Fibroblast of skin of left biceps (primary cell): ENCODE results near the gene LAMA3.

Experiments
- DNase-seq, 2 experiments: peaks; one replicate each; pipeline ENCODE4 v3.0.0-alpha.2; 2013; ENCODE audit warnings: low read depth in 2 of 2

LAMA3 gene

GRCh38 chr18:23969664-23970063 lies 280.4 kb downstream of the LAMA3 start:
- no peak for DNase-seq

- no peak for DNase-seq
These were observed 281.2 kb downstream of the LAMA3 start for GRCh38 chr18:23970161-23971096.

GRCh38 chr18:23971097-23971440 lies 281.8 kb downstream of the LAMA3 start:
- DNase-seq: no peak

DNA sequence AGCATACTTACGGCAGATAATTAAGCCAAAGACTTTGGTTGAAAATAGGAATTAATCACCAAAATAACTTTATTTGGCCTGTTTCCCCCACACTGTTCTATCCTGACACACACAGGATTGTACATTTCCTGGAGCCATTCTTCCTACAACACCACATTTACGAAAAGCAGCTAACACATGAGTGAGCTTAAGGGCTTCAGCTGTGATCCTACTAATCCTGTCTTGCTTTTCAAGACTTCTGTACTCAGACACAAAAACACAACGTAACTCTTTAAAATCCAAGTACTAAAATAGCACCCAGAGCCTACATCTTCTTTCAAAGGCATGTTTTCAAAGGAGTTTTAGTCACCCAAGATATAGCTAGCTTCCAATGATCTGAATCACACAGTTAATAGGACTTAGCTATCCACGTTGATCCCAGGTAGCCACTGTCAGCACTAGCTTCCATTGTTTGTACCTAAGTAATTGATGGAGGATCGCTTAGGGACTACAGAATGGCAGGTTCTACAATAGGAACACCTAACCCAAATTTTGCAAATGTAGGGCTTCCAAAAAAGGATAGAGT lies 282.5 kb downstream of the LAMA3 start:
- DNase-seq: no peak

DNA sequence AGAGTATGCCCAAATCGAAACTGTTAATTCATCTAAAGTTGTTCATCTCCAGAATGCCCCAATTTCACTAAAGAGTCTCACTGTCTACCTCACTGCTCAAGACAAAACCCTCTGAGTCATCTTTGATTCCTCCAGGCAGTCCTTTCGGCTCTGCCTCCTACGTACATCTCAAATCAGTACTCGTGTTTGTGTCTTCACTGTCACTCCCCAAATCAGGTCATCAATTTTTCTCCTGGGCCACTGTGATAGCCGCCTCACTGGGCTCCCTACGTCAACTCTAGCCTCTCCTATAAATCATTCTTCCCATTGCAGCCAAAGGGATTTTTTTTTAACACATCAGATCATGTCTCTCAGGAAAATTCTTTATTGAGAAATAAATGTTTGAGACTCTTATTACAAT lies 283.2 kb downstream of the LAMA3 start:
- DNase-seq: no peak

- no peak for DNase-seq
These were observed 287.9 kb downstream of the LAMA3 start for GRCh38 chr18:23977103-23977502.

GRCh38 chr18:23977719-23978483 lies 288.6 kb downstream of the LAMA3 start:
- no peak for DNase-seq

- no peak for DNase-seq
These were observed 292.2 kb downstream of the LAMA3 start for GRCh38 chr18:23981369-23981980.

GRCh38 chr18:23982155-23983079 lies 293.2 kb downstream of the LAMA3 start:
- DNase-seq: no peak

DNA sequence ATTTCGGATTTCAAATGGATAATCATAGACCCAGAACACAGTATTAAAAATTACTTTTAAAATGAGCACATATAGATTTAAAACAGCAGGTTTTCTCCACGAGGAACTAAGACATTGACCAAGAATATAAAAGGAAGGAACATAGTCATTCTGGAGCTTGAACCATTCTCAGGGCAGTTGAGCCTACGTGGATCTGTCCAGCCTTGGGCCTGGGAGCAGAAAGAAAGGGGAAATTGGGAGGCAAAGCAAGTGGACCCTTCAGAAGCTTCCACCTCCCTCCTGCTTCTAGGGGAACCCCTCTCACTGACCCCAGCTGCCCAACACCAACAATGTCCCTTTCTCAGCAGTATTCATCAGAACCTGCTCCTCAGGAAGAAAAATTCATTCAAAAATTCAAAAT lies 293.9 kb downstream of the LAMA3 start:
- DNase-seq: no peak

DNA sequence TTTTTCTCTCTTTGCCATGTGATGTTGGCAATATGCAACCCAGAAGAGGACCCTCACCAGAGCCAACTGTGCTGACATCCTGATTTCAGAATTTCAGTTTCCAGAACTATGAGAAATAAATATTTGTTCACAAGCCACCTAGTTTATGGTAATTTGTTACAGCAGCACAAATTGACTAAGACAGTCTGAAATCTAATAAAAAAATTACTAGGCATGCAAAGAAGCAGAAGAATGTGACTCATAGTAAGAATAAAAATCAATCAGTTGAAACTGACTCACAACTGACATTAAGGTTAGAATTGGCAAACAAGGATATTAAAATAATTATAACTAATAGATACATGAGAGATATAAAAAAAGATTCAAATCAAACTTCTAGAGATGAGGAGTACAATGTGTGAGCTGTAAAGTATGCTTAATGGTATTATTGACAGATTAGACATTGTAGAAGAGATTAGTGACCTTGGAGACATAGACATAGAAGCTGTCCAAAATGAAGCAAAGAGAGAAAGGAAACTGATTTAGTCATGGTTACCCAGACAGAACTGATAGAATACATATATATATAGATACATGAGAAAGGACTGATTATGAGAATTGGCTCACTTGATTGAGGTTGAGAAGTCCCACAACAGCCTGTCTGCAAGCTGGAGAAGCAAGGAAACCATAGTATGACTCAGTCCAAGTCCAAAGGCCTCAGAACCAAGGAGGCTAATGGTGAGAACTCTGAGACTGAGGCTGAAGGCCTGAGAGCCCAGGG lies 297.5 kb downstream of the LAMA3 start:
- DNase-seq: no peak

DNA sequence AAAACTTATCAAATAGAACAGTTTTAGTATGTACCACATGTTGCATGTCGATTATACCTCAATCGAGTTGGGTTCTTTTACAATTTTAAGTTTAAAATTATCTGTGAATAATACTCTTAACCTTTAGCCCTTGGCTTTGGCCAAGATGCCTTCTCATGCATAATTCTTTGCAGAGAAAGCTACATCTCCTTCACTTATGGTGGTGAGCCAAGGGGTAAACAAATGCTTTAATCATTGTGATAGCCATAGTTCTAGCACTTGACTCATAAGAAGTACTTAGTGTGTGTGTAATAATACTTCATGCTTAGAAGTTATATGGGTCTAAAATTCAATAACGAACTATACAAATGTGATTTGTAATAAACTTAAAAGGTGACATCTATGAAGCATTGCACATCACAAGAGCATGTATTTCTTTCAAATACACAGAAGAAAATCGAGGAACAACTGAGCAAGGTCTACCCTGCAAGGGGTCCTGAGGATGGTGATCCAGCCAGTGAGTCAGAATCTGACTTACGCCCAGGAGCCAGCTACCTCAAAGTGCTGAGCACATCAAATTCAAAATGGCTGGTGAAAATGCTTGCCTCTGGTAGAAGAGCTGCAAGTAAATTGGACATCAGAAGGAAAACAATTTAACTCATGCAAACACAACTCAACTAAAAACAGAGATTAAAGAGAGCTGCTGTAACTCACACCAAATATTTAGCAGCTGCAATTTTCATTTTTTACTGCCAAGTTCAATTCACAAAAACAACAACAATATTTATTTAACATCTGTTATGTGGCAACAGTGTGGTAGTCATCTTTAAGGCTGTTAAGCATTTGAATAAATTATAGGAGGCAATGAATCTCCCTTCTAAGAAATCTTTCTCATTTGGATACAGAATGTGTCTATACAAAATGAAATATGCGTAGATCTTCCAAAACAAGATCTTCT lies 301.5 kb downstream of the LAMA3 start:
- DNase-seq: no peak

DNA sequence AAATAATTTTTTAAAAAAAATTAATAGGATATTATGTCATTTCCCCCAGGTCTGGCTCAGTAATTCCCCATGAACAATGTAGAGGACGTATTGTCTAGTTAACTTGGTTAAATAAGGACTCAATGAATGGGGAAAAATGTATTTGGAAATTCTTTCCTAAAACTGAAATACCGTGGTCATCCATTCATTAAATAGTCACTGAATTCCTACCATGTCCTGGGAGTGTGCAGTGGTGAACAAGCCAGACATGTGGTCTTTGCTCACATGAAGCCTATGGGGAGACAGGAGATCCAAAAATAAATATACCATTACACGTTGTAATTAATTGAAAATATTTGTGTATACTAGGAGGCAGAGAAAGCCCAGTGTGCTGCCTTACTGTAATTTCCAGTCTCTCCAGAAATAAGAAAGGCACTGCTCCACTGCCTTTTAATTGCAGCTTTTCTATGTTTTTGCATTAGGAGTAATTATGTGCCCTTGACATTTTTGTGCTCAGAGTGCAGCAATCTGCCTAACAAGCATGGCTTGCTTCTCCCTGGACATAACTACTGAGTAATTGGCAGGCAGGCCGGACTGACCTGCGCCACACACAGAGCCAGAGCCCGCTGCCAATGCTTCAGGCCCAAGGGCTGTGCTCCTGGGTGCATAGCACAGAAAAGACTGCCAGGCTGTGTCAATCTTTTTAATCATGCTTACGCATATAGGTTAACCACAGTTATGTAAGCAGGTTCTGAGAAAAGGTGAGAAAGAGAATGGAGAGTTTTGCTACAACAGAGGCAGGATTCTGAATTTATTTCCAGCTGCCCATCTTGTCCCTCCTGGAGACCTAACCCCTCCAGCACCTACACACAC lies 303.1 kb downstream of the LAMA3 start:
- DNase-seq: no peak

DNA sequence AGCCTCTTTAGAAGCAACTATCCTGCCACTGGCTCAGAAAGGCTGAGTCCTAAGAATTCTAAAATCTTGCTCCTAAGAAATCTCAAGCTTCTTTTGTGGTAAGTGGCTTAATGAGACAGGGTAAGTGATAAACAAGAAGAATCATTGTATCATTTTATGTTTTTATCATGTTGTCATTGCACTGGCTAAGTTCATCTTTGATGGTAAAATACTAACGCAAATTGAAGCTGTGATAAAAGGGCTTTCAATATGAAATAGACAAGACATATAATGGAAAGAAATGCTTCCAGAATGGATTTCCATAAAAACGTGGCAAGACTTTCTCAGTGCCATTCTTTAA lies 303.7 kb downstream of the LAMA3 start:
- no peak for DNase-seq

DNA sequence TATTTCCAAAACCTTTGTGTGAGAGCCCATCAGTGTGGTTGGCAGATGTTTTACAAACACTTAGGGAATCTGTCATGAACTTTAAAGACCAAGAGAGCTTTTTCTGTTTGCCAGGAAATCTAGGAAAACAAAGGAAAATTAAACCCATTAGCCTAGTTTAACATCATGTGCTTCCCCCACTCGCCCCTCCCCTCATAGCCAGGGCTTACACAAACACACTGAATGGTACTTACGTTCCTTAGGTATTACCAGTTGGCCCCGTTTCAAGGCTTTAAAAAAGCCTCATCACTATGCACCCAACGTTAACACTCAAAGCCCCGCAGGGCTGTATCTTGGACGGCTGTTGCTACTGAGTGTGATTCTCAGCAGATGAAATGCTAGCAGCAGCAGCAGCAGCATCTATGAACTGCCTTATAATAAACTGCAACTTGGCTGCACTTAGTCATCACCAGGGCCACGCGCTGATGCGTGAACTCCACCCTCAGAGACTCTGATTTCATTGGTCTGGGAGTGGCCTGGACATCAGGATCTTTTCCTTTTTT lies 305.2 kb downstream of the LAMA3 start:
- DNase-seq: peak; percentile 70 to 74

DNA sequence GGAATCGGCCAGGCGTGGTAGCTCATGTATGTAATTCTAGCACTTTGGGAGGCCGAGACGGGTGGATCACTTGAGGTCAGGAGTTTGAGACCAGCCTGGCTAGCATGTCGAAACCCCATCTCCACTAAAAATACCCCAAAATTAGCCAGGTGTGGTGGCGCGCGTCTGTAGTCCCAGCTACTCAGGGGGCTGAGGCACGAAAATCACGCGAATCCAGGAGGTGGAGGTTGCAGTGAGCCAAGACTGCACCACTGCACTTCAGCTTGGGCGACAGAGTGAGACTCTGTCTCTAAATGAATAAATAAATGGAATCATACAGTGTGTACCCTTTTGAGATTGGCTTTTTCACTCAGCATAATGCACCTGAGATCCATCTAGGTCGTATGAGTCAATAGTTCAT lies 305.9 kb downstream of the LAMA3 start:
- no peak for DNase-seq

DNA sequence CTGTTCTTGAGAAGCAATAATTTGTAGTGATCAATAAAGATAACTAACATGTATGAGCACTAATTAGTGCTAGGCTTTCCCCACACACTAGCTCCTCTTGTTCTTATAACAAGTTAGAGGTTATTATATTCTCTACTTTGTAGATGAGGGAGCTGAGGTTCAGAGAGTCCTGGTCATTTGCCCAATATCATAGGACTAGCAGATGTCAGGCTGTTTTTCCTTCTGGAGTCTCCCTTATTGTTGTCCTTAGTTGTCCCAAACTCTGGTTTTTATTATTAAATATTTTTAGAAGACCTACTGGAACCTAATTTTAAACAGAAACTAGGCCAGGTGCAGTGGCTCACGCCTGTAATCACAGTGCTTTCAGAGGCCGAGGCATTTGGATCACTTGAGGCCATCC lies 308.8 kb downstream of the LAMA3 start:
- no peak for DNase-seq

GRCh38 chr18:23998820-23999219 lies 309.6 kb downstream of the LAMA3 start:
- no peak for DNase-seq
